ENCODE results near the gene ITGA2B. TPM values are rescaled to one million over a fixed set of nuclear protein-coding genes. Genes with fewer than 3 reads are reported as not detected.

The ITGA2B gene
- total and polyA plus RNA-seq, 10 of the 15 experiments (the other 5 are each of a cell fraction or from before 2014, with no cell fraction given) = 0.04 to 0.51 (median 0.21) TPM; not detected in 1

- Histone ChIP-seq H3K9ac (ENCODE audit: control insufficient read depth, insufficient read depth, low read length) (peak overlapping the region; percentile 81), H3K27me3 (replicated peaks in 1 of 2; ENCODE audit: control insufficient read depth in 2 of 2, insufficient read depth in 2 of 2, low read length in 1 of 2) (no peaks in the 10 kb centered on the region), H3K4me3 (peak overlapping the region; percentile 87), H3K4me2 (ENCODE audit: control insufficient read depth, insufficient read depth) (peak overlapping the region; percentile 97), H2AFZ (ENCODE audit: control insufficient read depth, low read depth, low read length) (peak overlapping the region; percentile 13), H3K4me1 (ENCODE audit: control insufficient read depth, insufficient read depth, low read length) (peaks cover 42% of the 10 kb centered on the region), H3K9me3 (replicated peaks; ENCODE audit: control insufficient read depth, insufficient read depth, low read length) (no peaks in the 10 kb centered on the region), H3K27ac (ENCODE audit: control insufficient read depth, insufficient read depth) (peak overlapping the region; percentile 92), H3K79me2 (ENCODE audit: control insufficient read depth, insufficient read depth, low read length) (peaks cover 33% of the 10 kb centered on the region), H4K20me1 (ENCODE audit: control insufficient read depth, insufficient read depth) (no peaks in the 10 kb centered on the region), H3K36me3 (ENCODE audit: control insufficient read depth in 2 of 2, insufficient read depth in 2 of 2, low read length in 1 of 2) (peaks cover 6 to 8% of the 10 kb centered on the region in 2 experiments; a peak in 3 of 4 replicates)
- POLR2A ChIA-PET = interaction anchor here (0.6 to 2.5 kb wide), 12 partner anchors 11 to 211 kb away, joined by 3 to 16 read pairs (median 4); partner anchors contain the start of genes TMUB2 and UBTF
- WGBS (ENCODE audit: insufficient coverage, insufficient replicate concordance, low lambda C conversion rate, missing lambda C conversion rate) = under 1% methylated on average over 21 of the region's 21 CpGs
- SMC1A ChIA-PET (ENCODE audit: uncharacterized antibody, unreplicated experiment) = interaction anchor here (0.8 to 3.5 kb wide), 13 partner anchors 10 to 401 kb away, joined by 3 to 29 read pairs (median 4); partner anchors contain the start of genes HDAC5, LSM12 and SLC25A39
- RAD21 ChIA-PET (ENCODE audit: unreplicated experiment) = interaction anchor here (0.6 to 2.7 kb wide), 18 partner anchors 11 to 800 kb away, joined by 3 to 31 read pairs (median 4); partner anchors contain the start of genes SLC25A39 and TMUB2
- FAIRE-seq (no peak), ATAC-seq (peak; percentile 43), DNase-seq (ENCODE audit: low read depth, low spot score) (no peak)
- TSS peak; percentile 83 for BruUV-seq (replicated peaks)
- in situ Hi-C loops (cut with MboI) = no loop called here
- intact Hi-C loops (cut with micrococcal nuclease; ENCODE audit: unreplicated experiment) = loop anchor here (5.0 kb wide), 1 partner anchor 143 kb away; no protein-coding TSS in a partner anchor
- CTCF ChIA-PET = interaction anchor here (0.8 to 12.5 kb wide), 24 partner anchors 9 to 235 kb away, joined by 3 to 154 read pairs (median 4); partner anchors contain the start of genes FAM171A2, HROB, SLC25A39 and TMUB2
- TF ChIP-seq CBFB (IDR thresholded peaks at IDR 0.05; ENCODE audit: low read depth) (no peak), RFX5 (IDR thresholded peaks at IDR 0.05; ENCODE audit: low read depth, low read length) (no peak), EED (IDR thresholded peaks at IDR 0.05; ENCODE audit: low read depth) (peak; percentile 70), POLR2AphosphoS2 (IDR thresholded peaks at IDR 0.05; ENCODE audit: low read depth, low read length) (0 out of 2 replicates have a peak, but pooled peaks have one; percentile 10), CUX1 (IDR thresholded peaks at IDR 0.05; ENCODE audit: insufficient replicate concordance, low read depth, low read length) (no peak), RBBP5 (conservative IDR thresholded peaks at IDR 0.05) (no peak), NRF1 (conservative IDR thresholded peaks at IDR 0.05; ENCODE audit: low read depth, low read length) (no peak), NFXL1 (IDR thresholded peaks at IDR 0.05; ENCODE audit: borderline replicate concordance) (no peak), RELA (IDR thresholded peaks at IDR 0.05; ENCODE audit: borderline replicate concordance, partially characterized antibody) (peak; percentile 34), SMARCA5 (IDR thresholded peaks at IDR 0.05) (peak; percentile 38; the same call in 1 of the 2 replicates), FOXM1 (IDR thresholded peaks at IDR 0.05; ENCODE audit: low read depth, low read length) (no peak), NR2F1 (conservative IDR thresholded peaks at IDR 0.05) (no peak), MXI1 (IDR thresholded peaks at IDR 0.05; ENCODE audit: low read depth, low read length) (0 out of 2 replicates have a peak, but pooled peaks have one; percentile 20), IRF4 (IDR thresholded peaks at IDR 0.05; ENCODE audit: low read depth, low read length) (no peak), SUZ12 (IDR thresholded peaks at IDR 0.05; ENCODE audit: unreplicated experiment) (no peak), MYB (IDR thresholded peaks at IDR 0.05; ENCODE audit: borderline replicate concordance, low read depth, low read length) (no peak), BCLAF1 (IDR thresholded peaks at IDR 0.05) (no peak)
Measured at GRCh38 chr17:44345454-44346026, 43.9 kb downstream of the ITGA2B start.

Measured in GM12878 (cell line).